MV-4-11 (cell line): ENCODE results near the gene SULF2.
"Not testable (repeated sequence)": the region's sequence is repeated elsewhere in the genome, so short reads cannot be mapped to it uniquely, and the experiment has no call there.

ENCODE experiments used
- DNase-seq: peaks from one replicate; lab custom pipeline; 2025; lab: John Stamatoyannopoulos, UW

SULF2 gene

DNA sequence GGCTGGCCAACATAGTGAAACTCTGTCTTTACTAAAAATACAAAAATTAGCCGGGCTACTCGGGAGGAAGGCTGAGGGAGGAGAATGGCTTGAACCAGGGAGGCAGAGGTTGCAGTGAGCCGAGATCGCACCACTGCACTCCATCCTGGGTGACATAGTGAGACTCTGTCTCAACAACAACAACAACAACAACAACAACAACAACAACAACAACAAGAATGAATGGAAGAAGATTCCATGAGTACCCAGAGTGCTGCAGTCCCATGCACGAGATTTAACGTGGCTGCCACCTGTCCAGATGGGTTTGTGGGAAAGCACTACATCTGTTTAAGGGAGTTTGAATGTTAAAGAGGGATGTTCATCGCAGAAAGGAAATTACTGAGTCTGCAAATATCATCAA, 19.7 kb upstream of the SULF2 start:
- DNase-seq = not testable (repeated sequence)

DNA sequence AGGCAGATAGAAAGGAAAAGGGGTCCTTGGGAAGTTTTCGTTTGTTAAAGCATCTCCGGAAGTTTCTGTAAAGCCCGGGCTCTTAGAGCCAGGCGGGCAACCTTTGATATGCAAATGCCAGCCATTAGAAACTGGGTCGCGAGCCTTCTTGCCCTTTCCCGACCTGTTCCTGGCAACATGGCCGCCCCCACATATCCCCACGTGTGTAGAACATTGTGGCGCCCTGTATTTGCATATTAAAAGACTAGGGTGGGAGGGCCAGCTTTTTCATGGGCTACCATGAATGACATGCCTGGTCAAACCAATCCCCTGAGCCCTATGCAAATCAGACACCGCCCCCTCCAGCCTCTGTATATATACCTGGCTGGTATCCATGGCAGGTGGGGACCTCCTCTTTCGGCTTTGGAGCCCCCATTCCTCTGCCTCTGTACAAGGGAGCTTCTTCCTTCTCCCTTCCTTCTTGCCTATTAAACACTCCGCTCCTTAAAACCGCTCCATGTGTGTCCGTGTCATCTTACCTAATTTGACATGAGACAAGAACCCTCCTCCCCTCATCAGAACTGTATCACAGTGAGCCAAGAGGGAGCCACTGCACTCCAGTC, 19.0 kb upstream of the SULF2 start:
- DNase-seq = not testable (repeated sequence)

DNA sequence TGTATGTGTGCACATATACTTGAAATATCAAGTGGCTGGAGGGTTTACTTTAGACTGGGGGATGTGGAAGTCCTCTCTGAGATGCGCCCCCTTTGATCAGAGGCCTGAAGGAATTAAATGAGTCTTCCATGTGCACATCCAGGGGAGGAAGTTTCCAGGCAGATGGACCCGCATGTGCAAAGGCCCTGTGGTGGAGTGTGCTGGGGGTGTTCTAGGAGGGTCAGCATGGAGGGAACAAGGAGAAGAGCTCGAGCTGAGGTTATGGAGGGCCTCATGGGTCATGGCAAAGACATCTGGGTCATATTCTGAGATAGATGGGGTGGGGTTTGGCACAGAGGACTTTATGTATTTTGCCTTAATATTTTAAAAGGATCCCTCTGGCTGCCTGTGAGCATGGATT, 17.7 kb upstream of the SULF2 start:
- no peak for DNase-seq

DNA sequence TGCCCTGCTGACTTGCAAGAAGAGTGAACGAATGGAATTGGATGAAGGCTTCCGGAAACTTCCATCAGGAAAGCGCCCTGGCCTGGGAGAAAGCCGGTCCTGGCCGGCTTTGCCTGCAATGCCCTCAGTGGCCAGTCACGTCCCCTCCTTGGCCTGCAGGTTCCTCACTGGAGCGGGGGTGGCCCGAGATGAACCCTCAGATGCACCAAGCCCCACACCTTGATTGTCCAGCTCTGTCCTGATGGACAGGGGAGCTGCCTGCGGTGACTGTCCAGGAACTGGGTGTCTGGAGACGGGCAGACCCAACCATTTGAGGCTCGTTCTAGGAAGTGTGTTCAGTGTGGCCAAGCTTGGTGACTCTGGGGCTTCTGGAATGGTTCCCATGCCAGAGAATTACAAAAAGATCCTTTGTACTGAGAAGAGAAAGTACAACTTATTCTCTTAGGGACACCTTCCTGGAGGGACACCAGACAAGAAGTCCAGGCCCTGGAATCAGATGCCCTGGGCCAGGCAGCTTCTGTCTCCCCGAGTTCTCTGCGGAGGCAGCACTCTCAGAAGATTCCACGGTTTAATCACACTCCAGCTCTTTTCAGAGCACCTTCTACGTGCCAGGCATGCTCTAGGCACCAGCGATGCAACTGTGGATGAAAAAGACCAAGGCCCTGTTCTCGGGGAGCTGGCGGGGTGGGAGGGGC, 17.1 kb upstream of the SULF2 start:
- DNase-seq = no peak

DNA sequence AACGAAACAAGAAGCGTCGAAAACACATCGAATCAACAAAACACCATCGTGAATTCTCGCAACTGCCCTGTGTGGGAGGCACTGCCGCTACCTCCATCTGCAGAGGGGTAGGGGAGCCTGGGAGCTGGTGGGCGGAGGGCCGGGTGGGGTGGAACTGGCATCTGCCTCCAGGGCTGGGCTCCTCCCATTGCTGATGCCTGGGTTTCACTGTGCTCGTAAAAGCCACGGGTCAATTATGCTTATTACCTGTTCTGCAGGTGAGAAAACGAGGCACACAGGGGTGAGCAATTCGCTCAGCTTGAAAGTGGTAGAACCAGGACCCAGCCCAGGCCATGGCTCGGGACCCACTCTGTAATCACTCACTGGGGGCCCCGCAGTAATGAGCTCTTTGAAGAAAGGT, 16.5 kb upstream of the SULF2 start:
- DNase-seq = no peak

DNA sequence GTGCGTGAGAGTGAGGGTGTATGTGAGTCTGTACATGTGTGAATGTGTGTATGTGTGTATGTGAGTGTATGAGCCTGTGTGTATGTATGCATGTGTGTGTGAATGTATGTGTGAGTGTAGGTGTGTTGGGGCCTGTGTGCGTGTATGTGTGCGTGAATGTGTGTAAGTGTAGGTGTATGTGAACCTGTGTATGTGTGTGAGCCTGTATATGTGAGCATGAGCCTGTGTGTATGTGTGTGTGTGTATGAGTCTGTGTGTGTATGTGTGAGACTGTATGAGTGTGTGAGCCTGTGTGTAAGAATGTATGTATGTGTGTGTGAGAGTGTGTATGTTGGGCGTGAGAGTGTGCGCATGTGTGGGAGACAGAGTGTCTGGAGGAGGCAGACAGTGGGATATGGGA, 15.8 kb upstream of the SULF2 start:
- DNase-seq = no peak

DNA sequence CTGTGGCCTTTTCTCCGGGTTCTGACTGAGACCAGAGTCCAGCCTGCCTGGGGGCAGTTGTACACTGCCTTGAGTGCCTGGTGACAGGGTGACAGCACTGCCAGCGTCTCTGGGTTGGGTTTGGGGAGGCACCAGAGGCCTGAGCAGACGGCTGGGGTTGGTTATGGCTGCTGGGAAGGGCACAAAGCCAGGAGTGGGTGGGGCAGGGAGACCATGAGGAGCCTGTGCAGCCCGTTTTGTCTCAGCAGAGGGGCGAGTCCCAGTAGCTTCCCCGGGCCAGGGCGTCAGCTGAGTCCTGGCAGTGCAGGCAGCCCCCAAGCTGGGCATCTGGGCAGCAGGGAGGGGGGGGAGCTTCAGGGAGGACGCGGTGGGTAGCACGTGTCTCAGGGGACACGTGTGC, 15.3 kb upstream of the SULF2 start:
- DNase-seq = no peak

DNA sequence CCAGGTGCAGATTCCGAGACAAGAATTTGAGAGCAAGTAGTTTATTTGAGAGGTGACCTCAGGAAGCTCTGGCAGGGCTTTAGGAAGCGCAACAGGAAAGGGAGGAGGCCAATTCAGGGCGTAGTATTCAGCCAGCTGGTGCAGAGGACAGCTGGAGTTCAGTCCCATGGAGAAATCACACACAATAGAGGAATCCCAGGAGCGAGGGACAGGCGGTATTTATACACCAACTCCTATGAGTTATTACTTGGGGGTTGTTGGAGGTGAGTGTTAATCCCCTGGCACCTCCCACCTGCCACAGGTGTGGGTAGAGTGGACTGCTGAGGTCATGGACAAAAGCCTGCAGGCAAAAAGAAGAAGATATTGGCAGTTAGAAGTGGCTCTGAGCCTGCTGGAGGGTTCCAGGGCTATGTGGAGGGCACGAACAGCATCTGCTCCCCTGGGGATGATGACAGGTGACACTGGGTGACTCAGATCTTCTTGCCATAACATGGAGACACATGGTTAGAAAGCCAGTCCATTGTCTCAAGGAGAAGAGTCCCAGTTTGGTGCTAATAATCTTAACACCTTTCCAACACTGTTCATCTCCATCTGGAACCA, 13.9 kb upstream of the SULF2 start:
- DNase-seq = no peak

DNA sequence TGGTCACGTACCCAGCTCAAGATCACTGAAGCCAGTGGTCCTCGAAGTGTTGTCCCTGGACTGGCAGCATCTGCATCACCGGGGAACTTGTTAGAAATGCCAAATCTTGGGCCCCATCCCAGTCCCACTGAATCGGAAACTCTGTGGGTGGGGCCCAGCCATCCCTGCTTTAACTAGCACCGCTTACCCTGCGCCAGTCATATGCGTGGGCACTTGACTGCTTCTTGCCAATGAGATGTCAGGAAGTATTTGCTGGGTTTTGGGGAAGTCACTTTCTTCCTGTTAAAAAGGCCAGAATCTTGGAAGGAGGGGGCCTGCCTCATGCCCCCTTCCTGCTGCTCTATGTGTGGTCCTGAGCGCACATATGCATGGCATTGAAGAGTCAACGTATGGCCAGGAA, 11.7 kb upstream of the SULF2 start:
- DNase-seq = no peak

DNA sequence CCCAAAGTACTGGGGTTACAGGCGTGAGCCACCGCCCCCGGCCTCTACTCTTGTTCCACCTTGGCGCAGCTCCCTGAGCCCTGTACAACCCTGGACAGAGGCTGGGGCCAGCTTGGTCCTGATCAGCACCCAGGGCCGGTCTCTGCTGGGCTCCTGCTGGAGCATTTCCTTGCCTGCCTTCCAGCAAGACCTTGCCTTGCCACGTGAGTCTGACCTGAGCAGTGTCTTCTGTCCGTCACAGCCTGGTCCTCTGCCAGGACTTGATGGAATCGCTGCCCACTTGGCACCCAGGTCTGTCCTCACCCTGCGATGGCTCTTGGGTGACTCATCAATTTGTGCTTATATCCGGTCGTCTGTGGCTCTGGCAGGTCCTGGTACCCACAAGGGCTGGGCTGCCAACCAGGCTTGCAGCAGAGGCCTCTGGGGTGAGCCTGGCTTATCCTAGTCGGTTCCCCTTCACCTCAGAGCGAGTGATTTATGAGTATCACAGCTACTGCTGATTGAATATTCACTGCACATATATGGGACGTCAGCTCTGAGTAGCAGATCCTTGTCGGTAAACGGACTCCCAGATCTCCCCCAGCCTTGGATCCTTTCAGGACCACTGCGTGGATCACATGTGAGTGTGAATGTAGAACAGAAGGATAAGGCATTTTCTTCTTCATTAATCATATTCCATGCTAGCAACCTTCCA, 10.1 kb upstream of the SULF2 start:
- DNase-seq = peak; percentile 71

DNA sequence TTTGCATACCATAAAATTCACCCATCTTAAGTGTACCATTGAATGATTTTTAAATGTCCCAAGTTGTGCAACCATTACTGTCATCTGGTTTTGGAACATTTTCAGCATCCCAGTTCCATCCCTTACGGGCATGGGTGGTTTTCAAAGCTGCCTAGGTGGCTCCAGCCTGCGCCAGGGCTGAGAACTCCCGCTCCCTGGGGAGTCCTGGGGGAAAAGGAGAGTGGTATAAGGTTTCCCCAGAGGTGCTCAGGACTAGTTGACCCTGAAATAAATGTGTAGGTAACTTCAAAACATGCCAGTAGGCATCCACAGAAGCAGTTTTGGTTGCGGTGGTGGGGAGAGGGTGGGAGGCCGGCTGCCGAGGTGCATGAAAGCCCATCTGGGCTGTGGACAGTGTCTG, 9.0 kb upstream of the SULF2 start:
- DNase-seq = not testable (repeated sequence)

DNA sequence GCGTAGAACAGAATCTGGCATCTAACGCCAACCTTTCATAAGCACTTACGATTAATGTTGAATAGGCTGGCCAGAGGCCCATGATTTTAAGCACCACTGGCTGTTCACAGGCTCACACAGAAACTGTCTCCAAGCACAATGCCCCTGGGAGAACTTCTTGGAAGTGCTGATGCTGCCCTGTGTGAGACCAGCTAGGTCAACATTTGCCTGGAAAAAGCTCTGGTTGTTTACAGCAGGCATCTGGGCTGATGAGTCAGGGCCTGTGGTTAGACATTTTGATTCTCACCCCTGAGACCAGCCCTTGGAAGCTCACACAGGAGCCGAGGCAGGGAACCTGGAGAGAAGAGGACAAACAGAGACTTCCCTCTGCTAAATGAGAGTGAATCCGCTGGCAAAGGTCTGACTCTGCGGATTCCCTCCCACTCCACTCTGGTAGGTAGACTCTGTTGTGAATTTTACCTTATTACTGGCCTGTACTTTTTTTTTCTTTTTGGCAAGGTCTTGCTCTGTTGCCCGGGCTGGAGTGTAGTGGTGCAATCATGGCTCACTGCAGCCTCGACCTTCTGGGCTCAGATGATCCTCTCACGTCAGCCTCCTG, 6.8 kb upstream of the SULF2 start:
- peak; percentile 39 for DNase-seq

DNA sequence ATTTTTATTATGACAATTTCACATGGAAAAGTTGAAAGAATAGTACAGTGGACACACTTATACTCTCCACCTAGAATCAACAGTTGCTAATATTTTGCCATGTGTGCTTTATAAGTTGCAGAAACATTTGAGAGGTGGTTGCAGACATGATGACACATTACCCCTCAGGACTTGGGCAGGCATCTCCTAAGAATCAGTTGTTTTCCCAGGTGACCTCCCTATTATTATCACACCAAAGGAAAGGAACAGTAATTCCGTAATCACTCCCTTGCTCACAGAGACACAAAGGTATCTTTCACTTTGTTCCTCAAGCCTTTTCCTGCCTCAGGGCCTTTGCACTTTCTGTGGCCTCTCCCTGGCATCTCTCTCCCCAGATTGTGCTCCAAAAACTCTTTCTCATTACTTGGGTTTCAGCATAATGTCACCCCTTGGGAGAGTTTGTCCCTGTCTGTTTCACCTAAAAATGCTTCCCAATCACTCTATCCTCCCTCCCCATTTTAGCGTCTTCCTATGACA, 5.9 kb upstream of the SULF2 start:
- no peak for DNase-seq

DNA sequence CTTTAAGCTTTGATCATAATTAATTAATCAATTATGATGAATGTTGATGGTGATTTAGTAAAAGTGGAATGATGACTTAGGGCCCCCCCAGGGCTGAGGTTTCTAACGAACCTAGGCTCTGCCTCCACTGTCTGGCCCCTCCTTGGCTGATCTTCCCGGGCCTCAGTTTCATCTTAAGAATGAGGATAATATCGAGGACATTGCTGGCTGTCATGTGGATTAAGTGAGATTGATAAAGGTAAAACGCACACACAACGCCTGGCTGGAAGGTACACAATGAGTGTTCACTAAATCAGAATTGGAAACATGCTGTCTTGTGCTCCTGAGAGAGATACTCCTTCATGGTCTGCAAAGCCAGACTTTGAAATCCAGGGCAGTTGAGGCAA, 5.3 kb upstream of the SULF2 start:
- no peak for DNase-seq

DNA sequence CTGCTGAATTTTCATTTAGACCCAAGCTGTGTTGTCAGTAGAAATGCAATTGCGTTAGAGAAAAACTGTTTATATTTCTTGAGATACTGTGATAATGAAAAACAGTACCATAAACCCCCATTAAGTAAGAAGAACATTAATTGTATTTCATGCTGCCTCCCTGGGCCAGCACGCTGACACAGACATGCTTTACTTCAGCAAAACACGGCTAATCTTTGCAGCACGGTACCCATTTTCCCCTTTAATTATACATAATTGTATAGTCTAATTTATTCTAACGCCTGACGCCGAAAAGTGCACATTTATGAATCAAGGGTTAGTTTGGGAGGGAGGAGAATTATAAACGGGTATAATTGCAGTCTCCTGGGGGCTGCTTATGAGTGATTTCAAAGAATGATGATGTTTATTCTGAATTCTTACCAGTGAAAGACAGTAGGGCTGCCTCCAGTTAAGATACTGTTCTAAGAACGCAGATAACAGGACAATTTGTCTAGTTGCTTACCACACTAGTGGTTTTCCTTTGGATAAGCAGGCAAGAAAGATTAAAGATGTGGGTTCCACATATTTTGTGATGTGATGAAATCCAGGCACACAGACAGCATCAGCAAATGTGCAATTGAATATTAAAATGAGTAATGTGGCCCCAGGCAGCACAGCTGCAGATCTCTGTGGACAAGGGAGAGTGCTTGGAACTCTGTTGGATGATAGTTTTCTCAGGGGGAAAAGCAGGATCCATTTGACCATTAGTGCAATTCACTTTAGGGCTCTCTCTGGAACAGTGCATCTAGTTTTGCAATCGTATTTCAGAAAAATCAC, 4.7 kb upstream of the SULF2 start:
- no peak for DNase-seq

DNA sequence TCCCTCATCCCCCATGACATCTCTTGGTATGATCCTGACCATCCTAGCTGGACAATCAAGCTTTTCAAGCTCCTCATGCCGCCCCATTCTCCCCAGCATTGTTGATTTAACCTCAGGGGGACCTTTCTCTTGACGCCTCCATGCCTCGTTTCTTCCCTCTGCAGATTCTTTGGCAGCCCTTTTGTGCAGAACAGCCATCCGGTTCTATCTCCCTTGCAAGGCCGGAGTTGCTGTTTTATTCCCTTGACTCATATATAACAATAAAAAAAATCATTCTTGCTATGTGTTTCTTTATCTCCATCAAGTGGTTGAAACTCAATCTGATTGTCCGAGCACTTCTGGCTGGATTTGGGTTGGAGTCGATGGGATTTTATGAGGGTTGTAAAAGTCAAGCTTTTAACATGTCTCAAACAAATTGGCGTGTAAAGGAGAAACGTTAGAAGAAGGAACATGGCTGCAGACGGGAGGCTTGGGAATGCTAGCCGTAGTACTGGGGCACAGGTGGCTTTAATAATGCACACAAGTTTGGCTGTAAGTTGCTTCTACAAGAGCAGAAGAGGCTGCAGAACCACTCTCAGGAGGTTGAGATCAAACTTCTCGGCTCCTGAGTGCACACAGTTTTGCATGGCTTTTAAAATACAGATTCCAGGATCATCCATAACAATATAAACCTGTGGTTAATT, 3.9 kb upstream of the SULF2 start:
- DNase-seq = no peak

DNA sequence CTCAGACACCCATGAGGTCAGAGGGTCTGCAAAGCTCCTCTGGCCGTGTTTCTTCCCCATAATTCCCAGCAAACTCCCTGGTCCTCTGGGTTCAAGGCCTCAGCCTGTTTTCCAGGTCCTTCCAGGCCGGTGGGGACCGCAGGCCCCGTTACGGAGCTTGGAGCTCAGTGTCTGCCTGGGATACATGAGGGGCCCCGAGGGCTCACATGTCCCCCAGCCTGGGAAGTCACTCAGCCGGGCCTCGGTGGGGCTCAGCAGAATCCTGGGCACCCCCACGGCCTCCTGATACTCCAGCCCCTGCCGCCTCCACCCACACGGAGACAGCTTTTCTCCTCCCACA, 3.4 kb upstream of the SULF2 start:
- DNase-seq = no peak

DNA sequence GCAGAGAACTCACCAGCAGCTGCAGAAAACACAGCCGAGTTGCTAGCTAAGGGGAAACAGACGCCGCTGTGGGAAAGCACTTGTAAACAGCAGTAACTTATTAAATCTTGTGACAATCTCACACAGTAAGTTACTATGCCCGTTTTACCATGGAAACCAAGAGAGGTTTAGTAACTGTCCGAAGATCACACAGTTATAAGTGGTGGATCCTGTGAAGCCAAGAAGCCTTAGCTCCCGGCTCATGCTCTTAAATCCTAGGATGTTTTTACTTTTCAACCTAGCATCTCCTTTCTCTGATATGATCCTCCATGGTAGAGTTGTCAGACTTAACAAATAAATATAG, 1.5 kb upstream of the SULF2 start:
- no peak for DNase-seq

DNA sequence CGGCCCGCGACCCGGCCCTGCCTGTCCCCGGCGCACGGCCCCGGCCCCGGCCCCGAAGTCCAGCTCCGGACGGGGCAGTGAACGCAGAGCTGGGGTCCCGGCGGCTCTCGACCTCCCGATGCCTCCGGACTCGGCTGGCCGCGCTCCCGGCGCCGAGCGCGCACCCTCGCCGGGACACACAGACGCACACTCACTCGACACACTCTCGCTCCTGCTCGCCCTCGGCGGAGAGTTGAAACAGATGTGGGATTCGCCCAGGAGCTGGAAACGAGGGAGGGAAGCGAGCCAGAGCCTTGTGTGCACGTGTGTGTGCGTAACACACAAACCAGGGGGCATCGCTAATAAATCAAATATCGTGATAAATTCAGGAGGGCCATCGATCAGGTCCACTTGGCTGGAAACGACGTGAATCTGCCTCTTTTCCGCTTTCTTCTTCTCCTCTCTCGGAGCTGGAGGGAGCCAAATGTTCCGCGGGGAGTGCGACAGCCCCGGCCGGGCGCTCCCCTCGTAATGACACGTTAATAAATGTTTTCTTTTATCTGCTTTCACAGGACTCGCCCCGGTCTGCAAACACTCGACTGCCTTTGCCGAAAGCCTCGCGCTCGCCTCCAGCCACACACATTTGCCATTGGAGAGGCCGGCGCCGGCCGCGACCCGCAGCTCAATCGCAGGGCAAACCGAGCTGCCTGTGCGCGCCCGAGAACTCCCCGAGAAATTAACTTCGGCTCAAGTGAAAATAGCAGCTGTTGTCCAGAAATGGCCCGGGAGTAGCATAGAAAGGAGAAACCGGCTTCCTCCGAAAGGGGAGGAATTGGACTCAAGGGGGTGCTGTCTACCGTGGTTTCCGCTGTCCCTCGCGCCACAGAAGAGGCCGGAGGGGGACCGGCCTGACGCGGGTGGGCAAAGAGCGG, 828 bp upstream of the SULF2 start:
- DNase-seq = peak; percentile 58

DNA sequence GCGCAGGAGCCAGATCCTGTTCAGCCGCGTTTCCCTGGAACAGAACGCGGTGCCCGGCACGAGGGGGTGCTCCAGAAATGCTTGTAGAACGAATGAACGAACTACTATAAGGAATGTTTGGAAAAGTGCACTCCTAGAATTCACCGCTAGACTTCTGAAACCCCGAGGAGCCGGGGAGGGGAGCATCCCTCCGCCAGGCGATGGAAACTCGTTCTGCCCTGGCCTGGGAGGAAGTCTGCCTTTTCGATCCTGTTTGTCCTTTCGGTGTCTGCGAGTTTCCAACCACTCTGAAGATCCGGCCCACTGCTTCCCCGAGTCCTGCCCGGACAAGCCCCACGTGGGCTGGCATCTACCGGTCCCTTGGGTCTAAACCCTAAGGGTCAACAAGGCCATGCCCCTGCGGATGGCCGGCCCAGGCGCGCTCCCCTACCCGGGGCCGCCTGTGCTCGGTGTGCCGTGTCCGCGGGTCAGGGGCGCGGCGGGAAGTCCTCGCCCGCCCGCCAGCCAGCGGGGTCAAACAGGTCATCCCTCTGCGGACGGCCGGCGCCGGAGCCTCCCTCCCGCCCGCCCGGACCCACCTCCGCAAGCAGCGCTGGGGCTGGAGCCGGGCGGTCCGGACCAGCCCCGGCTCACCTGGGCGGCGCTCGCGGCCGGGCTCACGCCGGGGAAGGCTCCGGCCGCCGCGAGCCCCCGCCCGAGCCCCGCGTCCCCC, 526 bp downstream of the SULF2 start:
- DNase-seq = no peak
